NOMO-1 treated with DMSO at 0.1 percent for 48 hours (cell line): ENCODE measurements around the gene MYO7B.

ENCODE experiments used
- DNase-seq: peaks from one replicate; lab custom pipeline; 2025; ENCODE audit not compliant: unreplicated experiment; lab: John Stamatoyannopoulos, UW

Gene MYO7B

DNA sequence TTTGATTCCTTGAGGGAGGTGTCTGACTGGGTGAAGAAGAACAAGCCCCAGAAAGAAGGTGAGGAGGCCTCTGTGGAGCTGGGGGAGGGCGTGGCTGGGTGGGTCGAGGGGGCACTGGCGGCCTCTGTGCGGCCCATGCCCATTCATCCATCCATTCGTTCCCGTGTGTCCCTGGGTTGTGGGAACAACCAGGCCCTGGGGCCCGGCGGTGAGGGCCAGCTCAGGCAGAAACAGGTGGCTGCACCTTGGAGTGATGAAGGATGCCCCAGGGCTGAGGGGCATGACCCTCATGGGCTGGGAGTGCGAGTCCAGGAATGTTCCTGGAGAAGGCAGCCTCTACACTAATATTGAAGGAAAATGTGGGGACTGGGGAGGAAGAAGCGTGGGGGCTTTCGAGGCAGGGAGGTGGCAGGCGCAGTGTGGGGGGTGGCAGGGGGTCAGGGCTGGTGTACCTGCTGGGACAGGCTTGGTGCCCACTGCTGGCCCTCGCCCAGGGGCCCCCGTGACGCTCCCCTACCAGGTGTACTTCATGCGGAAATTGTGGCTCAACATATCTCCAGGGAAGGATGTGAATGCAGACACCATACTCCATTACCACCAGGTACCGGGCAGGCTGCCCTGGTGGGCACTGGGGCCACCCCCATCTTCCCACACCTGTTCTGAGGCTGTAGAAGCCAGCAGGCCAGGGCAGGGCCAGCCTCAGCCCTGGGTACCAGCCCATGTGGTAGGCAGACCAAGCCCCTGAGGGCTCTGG, 99.3 kb downstream of the MYO7B start:
- DNase-seq = no peak

DNA sequence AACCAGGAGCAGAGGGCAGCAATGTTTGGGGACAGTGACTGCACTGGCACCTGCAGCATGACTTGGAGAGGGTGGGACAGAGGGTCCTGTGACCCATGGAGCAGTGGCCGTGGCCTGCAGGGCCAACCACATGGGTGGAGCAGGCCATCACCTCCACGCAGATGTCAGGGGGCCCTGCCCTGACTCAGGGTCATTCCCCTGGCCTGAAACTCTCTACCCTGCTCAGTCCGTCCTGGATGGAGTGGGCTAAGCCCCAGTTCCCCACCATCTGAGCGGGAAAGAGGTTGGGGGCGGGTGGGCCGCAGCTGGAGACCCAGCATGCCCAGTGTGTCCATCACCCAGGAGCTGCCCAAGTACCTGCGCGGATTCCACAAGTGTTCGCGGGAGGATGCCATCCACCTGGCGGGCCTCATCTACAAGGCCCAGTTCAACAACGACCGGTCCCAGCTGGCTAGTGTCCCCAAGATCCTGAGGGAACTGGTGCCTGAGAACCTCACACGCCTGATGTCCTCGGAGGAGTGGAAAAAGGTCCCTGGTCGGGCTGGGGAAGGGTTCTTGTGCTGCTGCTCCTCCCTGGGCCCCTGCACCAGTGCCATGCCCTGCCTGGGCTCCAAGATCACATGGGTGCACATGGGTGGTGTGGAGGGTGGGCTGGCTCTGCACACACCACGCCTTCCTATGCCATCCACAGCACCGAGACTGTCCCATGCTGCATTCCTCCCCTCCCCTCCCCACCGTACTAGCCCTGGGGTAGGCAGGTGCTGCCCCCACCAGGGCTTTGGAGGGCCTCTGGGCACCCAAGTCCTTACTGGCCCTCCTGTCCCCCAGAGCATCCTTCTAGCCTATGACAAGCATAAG, 100.1 kb downstream of the MYO7B start:
- DNase-seq = no peak

DNA sequence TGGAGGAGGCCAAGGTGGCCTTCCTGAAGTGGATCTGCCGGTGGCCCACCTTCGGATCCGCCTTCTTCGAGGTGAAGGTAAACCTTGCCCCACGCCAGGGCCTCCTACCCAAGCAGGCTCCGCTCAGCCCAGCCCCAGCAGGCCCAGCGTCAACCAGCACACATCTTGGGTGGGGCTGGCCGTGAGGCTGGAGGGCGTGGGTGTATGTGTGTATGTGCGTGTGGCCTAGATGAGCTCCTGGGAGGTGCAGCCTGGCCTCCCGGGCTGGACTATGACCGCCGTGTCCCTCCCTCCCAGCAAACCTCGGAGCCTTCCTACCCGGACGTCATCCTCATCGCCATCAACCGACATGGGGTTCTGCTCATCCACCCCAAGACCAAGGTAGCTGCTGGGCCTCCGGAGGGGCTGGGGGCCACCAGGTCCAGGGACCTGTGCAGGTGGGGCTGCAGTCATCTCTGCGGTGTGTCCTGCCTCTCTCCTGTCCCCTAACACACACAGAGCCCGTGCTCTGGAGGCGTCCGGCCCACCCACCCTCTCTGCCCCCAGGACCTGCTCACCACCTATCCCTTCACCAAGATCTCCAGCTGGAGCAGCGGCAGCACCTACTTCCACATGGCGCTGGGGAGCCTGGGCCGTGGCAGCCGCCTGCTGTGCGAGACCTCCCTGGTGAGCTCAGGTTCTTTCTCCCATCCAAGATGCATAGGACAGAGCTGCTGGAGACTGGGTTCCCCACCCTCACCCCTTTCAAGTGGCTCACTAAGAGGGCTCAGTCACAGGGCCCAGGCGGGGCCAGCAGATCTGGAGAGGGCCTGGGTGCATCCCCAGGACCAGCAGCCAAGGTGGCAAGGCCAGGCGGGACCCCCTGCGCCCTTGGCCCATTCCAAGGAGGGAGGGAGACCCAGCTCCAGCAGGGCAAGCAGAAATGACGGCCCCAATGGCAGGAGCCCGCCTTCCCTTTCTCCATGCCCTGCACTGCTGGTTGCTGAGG, 101.1 kb downstream of the MYO7B start:
- DNase-seq = no peak

- no peak for DNase-seq
Observed at GRCh38 chr2:127637236-127637630, 101.8 kb downstream of the MYO7B start.

DNA sequence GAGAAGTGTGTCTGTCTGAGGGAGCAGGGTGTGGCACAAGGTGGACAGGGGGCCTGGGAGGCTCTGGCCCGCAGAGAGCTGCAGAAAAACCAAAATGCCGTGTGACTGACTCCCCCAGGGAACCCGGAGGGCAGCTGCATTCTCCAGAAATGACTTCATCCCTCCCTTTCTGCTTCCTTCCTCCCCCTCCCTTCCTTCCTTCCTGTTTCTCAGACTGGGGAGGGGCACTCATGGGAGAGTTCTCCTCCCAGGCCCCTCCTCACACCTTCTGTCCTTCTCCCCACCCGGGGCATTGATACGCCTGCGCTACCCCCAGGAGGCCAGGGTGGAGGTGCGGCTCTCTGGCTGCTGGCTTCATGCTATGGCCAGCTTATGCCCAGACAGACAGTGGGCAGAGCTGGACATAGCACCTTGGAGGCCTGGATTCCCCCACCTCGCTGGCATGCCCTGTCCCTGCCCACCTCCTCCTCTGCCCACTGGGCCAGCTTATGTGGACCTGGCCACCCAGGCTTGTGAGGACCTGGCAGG, 102.3 kb downstream of the MYO7B start:
- DNase-seq = no peak

DNA sequence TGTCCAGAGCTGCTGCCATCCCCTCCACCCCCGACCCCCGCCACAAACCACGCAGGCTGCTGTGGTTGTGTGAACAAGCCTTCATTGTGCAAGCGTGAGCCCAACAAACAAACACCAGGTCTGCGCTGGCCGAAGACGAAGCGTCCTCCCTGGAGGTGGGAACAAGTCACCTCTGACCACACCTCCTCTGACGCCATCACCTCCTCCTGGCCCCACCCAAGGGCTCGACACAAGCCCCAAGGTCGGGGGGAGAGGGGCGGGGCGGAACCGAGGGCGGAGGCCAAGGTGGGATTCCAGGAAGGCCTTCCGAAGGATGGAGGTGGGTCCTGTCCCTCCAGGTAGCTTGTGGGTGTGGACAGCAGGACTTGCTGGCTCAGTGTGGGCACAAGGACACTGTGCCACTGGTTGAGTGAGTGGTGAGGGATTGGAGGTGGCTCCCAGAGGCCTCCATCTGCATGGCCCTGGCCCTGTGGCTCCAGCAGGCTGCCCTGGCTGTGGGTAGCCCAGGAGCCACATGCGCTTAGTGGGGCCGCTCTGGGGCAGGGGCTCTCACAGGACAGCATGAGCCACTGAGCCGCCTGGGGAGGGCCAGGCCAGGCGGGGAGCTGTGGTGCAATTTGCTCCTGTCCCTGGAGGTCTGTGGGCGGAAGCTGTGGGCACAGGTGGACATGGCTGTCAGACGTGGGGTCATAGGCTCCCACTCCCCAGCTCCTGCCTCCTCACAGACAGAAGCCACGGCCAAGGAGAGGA, 103.1 kb downstream of the MYO7B start:
- DNase-seq = no peak

DNA sequence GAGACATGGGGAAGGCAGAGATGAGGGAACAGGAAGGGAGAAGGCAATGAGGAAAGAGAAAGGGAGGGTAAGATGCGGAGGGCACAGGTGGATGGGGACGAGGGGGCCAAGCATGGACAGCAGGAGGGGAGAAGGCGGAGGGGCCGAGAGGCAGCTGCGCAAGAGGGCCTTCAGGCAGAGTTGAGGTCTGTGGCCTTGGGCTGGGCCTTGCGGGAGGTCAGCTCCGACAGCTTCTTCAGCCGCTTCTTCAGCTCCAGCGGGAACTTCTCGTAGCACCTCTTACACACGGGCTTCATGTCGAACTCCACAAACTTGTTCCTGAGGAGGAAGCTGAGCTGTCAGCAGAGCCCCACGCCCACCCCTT, 103.6 kb downstream of the MYO7B start:
- no peak for DNase-seq

GRCh38 chr2:127640082-127641072, 104.9 kb downstream of the MYO7B start:
- DNase-seq = no peak

- DNase-seq = no peak
Observed at GRCh38 chr2:127641133-127641532, 105.7 kb downstream of the MYO7B start.

GRCh38 chr2:127641846-127642507, 106.5 kb downstream of the MYO7B start:
- no peak for DNase-seq

GRCh38 chr2:127642706-127643438, 107.4 kb downstream of the MYO7B start:
- no peak for DNase-seq

DNA sequence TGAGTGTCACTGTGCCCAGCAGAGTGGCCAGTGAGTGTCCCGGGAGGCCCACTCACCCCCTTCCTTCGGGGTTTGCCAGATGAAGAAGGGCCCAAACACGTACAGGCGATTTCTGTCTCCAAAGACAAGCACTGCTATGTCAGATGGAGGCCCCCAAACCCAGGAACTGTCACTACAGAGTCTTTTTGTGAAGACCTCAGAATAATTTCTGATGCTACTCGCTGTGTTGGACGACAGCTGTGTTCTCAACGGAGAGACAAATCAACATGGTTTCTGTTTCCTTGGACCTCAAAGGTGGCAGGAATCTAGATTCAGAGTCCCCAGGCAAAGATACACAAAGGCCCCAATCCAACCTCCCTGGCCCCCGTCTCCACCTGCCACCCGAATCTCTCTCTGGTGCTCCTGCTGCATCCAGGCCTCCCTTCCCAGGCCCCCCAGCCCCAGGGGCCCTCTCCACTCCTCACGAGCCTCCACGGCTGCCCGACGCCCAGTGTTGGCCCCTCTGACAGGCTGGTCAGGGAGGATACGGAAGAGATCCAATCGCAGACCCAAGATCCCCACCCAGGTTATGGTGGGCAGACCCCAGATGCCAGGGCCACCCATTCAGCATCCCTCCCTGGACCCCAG, 108.1 kb downstream of the MYO7B start:
- DNase-seq = no peak

DNA sequence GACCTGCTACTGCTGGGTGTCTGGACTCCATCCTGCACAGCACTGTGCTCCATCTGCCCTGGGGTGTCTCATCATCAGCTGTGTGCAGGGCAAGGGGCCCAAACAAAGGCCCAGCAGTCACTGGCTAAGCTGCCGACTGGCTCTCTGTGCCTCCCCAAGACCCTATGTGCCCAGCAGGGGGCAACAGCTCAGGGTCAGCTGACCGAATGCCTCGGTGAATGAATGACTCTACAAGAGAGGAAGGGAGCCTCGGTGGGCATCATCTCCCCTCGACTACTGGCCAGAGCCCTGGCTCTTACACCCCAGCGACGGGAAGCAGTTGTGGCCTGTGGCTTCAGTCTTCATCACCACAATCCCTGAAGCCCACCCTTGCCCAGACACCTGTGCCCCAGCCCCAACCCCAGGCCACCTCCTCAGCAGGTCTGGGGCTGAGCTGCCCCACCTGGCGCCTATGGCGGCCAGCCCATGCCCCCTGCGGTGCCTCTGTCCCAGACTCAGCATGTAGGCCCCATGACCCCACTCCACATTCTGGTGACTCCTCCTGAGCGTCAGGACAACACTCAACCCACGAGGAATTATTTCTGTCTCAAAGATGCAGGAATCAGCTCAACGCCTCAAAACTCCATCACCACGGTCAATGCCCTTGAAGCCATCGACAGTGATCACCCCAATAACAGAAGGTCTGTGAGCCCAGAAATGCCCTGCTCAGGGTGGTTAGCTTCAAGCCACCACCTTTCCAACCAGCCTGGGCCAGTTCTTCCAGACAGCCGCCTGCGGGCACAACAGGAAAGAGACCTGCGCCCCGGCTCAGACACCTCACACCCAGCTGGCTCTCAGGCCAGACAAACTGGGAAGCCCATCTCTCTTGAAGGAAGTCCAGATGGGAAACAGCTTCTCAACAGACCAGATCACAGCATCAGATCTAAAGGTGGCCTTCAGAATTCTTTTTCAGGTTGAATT, 108.9 kb downstream of the MYO7B start:
- DNase-seq = no peak

- no peak for DNase-seq
Observed at GRCh38 chr2:127645026-127645394, 109.5 kb downstream of the MYO7B start.

- DNase-seq = no peak
Observed at GRCh38 chr2:127645395-127646291, 110.2 kb downstream of the MYO7B start, which contains the start of gene GPR17. GPR17 (plus strand) TSS chr2:127646153; CDS start chr2:127650736, 4,583 bp downstream.
